NCI-H82 treated with DMSO at 0.1 percent for 48 hours (cell line): ENCODE measurements around the gene GDF2.

Experiments
- DNase-seq: peaks from one replicate; lab custom pipeline; 2025; ENCODE audit not compliant: unreplicated experiment; lab: John Stamatoyannopoulos, UW

The GDF2 gene

DNA sequence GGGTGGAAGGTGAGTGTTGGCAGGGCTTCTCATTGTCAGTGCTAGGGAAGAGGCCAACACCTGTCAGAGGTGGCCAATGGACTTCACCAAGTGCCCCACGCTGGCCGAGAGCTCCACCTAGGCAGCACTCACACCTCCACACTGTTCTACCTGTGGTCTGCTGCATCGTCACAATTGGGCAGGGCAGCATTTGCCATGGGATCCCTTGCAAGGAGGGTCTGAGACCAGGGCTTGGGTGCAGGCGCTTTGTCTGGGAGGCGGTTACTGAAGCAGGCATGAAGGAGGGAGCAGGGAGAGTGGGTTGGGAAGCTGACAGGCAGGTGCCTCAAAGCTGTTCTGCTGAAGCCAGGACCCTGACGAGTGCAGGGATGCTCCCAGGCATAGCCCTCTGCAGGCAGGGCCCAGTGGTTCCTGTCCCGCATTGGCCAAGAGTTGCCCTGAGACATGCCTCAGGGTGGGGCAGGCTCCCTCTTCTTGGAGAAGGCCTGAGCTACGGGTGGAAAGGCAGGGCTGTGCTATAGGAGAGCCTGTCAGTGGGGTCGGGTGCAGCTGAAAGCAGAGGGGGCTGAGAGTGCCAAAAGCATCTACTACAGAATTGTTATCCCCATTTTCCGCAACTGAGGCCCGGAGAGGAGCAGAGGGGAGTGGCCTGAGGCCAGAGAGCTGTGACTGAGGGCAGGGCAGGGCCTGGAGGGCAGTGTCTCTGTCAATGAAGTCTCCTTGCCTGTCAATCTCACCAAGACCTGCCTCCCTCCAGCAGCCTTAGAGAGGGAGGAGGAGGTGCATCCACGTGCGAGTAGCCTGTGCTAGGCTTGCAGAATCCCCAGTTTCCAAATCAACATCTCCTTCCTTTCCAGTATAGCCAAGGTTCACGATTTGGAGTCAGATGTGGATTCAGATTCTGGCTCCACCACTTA is 29.9 kb downstream of the GDF2 start:
- no peak for DNase-seq

DNA sequence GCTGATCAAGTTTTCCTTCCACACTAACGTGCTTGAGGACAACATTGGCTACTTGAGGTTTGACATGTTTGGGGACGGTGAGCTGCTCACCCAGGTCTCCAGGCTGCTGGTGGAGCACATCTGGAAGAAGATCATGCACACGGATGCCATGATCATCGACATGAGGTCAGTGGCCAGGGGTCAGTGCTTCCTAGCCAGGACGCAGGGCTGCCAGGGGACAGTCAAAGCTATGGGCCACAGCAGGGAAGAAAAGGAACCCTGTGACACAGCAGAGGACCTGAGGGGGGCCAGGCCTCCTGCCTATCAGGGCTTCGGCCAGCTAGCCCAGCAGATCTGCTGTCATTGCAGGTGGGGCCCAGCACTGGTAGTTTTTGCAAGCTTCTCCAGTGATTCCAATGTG is 31.1 kb downstream of the GDF2 start:
- no peak for DNase-seq

DNA sequence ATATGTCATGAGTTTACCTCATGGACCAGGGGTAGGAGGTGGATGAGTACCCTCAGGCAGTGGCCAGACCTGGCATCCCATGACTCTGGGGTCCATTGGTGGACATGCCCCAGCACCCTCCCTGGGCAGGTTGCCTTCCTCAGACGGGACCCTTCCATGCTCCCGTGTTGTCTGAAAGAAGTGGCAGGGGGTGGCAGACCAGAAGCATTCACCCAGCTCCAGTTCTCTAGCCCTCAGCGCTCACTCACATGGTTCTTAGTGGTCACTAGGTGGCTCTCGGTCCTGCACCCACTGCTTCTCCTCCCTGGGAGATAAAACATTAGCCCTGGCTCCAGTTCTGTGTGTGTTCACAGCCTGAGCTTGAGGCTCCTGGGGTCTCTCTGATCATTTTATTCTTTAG is 31.9 kb downstream of the GDF2 start:
- DNase-seq, result no peak

DNA sequence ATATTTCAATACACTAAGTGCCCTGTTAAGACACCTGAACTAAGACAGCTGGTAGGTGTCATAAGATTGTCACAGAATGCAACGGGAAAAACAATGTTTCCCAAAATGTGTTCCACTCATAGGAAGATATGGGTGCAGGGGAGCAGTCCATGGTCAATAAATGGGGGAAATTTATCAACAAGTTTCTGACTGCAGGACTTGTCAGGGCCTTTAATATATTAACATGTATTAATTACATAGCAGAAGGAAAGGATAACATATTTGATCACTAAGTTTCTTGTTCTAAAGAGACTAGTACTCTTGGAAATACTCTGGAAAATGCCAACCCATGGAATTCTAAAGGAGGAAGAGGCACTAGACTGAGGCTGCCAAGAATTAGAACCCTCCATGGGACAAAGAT is 32.6 kb downstream of the GDF2 start:
- no peak for DNase-seq

DNA sequence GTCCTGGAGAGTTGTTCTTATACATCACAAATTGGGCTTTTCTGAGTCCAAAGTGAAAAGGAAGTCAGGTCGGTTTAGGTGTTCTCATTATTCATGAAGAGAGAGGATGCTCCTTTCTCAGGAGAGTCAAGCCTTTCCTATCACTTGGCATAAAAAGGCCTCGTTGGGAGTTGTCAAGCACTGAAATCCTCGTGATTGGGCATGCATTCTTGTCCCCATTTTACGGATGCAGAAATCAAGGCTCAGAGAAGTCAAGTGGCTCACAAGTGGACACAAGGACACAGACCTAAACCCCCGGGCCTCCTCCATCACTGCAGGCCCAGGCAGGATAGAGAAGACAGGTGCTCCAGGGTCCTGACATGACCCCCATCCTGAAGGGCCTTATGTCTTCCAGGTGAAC is 34.5 kb downstream of the GDF2 start:
- DNase-seq, result no peak

DNA sequence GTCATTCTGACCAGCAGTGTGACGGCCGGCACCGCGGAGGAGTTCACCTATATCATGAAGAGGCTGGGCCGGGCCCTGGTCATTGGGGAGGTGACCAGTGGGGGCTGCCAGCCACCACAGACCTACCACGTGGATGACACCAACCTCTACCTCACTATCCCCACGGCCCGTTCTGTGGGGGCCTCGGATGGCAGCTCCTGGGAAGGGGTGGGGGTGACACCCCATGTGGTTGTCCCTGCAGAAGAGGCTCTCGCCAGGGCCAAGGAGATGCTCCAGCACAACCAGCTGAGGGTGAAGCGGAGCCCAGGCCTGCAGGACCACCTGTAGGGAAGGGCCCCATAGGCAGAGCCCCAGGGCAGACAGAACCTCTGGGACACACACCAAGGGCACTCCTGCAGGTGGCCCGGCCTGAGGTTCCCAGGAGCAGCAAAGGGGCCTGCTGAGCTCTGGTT is 34.9 kb downstream of the GDF2 start:
- DNase-seq, result no peak

DNA sequence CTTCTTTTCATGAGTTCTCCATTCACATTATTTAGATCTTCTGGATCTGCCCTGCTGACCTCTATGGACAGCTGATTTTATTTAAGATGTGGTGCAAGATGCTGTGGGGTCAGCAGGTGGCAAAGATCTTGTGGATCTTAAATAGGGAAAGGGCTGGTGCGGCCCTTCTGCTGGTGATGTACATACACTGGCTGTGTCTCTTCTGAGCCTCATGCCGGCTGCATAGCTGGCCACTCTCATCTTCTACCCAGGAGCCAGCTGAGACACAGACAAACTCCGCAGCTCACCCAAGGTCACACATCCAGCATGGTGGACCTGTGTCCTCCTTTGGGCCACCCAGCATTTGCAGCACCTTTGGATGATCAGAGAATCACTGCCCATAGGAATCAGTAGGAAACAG is 35.7 kb downstream of the GDF2 start:
- DNase-seq, result no peak

DNA sequence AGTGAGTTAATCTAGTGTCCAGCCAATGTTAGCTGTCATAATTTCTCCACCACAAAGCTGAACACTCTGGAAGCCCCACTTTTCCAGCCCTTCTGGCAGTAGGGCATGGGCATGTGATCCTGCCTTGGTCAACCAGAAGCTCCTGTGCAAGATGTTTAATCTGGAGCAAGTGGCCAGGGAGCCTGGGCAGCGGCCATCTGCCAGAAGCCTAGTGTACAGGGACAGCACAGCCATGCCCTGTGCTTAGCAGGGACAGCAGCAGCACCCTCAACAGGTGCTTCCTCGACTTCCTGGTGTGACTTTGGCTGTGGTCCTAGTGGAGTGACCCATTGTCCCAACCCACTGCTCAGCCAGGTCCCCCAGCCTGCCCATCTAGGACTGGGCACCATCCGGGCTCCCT is 36.2 kb downstream of the GDF2 start:
- DNase-seq, result no peak

DNA sequence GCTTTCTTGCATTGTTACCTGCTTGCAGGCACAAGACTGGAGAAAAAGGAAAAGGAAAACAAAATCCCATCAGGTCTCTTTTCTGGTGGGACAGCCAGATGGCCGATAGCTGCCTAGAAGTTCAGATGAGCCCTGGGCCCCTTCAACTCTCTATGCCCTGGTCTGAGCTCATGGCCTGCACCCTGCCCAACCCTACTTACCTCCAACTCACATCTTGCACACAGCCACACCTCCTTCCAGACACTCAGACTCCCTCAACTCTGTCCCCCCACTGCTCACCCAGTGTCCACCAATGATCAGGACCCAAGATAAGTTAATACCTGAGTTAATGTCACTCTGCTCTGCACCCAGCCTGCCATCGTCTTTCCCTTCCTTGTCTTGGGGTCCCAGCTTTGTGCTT is 36.8 kb downstream of the GDF2 start:
- DNase-seq, result no peak

DNA sequence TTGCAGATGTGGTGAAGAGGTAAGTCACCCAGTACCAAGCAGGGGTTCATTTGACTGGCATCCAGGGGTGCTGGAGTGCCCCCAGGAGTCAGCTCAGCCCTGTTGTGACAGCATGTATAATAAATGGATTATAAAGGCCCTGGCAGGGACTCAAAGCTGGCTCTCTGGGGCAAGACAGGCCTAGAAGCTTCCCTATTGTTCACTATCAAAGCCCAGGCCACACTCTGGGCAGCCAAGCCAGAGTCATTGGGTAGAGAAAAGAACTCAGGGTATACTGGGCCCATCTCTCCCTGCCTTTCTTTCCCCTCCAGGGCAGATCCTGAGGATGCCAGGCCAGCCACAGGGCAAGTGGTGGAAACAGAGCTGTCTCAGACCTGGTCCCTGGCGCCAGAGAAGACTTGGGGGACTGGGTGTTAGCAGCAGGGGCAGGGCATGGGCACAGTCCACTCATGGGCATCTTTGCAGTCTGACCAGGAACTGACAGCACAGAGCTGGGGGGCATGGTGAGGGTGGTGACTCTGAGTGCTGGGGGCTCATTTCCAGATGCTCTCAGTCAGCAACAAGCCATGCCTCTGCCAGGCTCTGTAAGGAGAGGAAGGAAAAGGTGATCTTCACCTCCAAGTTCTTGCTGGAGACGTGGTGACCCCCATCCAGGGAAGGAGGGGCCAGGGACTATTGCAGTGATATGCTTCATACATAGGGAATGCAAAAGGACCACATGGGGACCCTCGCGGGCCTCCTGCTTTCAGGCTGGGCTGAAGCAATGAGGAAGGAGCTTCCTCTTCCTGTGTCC is 37.6 kb downstream of the GDF2 start:
- DNase-seq, result no peak

DNA sequence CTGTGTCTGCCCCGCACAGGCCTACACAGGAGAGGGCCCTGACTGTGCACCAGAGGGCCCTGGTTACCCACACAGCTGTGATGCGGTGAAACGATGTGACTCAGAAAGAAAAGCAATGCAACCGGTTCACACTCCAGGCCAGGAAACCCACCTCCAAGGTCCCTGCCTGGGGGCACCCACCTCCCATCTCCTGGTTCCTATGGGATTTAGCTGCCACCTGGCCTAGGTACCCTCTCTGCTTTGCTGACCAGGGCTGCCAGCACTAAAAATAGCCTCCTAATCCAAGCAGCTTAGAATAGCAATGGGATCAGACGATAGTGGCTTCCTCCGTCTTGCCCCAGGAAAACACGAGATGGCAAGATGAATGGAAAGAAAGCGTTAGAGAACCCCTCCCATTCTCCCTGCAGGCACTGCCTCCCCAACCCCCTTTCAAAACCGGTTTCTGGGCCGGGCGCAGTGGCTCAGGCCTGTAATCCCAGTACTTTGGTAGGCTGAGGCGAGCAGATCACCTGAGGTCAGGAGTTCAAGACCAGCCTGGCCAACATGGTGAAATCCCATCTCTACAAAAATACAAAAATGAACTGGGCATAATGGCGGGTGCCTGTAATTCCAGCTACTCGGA is 38.3 kb downstream of the GDF2 start:
- peak; percentile 55 for DNase-seq

DNA sequence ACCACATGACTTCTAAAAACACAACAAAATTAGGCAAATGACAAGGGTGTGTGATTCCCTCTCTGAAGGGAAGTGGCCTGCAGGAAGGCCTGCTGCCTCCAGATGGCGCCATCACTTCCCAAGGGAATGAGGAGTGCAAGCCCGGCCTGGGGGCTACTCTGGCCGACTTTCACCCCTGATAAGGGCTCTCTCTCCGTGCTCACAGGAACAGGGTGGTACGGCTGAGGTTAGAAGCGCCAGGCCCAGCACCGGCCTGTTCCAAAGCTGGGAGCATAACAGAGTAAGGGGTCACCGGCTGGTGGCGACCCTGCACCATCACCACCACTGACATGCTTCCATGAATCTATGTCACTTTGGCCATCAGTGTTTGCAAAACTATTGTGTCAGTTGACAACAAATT is 39.0 kb downstream of the GDF2 start:
- no peak for DNase-seq

DNA sequence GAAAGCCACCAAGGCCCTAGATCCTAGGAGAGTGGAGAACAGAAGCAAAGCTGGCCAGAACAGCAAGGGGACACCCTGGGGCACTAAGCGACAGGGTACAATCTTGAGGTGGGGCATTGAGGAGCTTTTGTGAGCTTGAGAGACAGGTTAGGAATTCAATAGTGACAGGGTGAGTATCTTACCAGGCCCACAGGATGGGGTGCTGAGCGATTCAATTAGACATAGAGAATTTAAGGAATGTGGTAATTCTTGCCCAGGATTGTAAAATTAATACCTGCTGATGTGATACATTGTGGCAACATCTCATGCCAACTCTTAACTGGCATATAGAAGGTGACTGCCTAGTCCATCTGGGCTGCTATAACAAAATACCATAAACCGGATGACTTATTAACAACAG is 39.9 kb downstream of the GDF2 start:
- no peak for DNase-seq

DNA sequence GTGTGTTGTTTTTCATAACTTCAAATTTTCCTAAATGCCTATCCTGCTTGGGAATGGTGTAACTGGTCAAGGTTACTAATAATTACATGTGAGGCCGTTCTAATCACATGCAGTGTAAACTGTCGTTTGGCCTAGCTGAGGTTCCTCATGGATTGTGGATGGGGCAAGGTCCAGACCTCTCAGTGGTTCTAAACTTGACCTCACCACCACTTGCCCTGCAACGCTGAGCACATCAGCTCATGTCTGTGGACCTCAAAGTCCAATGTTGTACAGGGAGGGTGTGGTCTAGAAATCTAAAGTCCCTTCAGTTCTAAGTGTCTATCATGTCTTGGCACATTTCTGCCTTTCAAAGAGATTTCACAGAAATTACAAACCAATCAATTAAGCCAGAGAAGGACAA is 41.5 kb downstream of the GDF2 start:
- DNase-seq, result no peak

DNA sequence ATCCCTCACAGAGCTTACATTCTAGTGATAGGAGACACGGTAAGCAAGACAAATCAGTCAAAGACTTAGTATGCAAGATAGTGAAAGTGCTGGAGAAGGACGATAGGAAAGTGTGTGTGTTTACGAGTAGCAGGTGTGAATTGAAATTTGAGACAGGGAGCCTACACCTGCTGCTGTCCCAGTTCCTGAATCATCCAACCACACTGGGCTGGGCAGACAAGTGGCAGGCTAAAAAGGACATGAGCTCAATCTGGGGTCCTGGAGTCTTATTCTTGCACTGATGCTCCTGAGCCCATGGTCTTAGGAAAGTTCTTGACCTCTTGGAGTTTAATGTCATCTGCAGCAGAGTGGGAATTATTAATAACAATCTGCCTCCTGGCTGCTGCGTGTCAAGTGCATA is 42.1 kb downstream of the GDF2 start:
- no peak for DNase-seq

DNA sequence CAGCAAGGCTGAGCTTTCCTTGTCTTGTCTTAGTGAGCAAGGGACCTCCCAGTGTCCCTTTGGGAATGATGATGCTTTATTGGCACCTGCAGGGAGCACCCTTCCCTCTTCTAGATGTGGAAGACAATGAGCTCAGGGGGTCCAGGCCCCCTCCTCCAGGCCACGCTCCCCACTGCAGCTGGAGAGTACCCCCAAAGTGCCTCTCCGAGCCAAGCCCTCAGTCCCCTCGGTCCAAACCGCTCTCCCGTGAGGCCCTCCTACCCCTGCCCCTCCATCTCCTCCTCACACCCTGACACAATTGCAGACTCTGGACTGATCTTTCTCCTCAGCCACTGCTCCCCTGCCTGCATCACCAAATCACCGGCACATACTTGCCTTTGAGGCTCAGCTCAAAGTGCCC is 42.7 kb downstream of the GDF2 start:
- DNase-seq, result no peak

DNA sequence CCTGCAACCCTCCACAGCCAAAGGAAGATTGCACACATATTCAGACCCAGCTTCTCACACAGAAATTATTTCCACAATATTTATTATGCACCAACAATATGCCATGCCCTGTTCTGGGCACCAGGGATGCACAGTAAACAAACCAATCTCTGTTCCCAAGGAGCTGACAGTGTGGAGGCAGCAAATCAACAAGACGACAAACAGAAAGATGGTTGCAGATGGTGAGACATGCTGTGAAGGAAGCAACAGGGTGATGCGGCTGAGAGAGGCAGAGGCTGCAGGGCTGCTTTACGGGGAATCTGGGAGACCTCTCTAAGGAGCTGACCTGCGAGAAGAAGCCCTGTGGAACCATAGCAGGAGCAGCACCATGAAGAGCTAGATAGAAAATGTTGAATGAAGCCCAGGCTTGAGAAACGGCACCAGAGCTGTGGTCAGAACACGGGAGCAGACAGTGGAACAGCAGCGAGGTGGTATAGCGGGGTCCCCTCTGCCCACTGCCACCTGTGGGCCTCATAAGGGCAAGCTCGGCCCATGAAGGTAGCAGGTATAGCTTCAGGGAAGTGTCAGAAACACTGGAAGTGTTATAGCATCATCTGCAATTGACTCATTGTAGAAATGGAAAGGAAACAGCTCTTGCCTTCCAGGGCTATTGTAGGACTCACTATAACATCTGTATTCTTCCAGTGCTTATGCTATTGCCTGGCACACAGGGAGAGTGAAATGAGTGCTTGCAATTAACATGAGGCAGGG is 43.4 kb downstream of the GDF2 start:
- no peak for DNase-seq

DNA sequence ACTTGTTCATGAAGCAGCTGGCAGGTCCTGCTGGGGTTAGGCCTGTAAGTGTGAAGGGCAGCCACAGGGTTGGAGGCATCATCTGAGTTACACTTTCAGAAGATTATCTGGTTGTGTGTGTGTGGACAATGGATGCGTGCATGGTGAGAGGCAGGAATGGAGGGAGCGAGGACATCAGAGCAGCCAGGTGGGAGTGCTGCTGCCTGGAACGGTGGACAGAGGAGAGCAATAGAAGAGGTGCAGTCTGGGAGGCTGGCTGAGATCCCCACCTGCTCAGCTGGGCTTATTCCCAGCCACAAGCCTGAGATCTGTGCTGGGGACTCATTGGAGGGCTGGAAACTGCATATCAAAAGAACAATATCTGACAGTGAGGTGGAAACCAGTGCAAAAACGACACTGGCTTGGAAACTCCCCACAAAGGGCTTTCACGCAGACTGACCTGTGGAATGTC is 44.0 kb downstream of the GDF2 start:
- no peak for DNase-seq

DNA sequence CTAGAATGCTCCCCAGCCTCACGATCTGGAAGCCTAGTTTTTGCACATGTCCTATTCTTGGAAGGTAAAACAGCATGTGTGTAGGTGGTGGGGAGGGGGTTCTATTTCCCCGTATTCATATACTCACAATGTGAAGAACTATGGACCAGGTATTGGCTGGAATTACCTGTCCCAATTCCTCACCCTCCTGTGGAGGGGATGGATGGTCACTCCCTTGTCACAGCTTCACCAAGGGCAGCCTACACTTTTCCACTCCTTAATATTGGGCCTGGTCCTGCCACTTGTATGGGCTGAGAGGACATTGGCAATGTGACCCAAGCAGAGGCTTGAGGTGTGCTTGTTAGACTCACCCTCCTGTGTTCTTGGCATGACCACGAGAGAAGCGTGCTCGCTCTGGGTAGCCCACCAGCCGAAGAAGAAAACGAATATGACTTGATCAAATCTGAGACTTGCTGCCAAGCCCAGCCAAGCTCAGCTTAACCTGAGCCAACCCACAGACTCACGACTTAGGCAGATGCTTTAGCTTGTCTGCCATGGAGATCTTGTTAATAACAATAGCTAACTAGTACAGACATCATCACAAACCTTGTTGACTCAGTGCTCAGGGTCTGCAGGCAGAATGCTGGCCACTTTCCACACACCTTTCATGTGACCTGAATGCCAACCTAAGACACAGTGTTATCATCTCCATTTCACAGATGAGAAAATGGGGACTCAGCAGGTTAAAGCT is 44.6 kb downstream of the GDF2 start:
- DNase-seq, result no peak

DNA sequence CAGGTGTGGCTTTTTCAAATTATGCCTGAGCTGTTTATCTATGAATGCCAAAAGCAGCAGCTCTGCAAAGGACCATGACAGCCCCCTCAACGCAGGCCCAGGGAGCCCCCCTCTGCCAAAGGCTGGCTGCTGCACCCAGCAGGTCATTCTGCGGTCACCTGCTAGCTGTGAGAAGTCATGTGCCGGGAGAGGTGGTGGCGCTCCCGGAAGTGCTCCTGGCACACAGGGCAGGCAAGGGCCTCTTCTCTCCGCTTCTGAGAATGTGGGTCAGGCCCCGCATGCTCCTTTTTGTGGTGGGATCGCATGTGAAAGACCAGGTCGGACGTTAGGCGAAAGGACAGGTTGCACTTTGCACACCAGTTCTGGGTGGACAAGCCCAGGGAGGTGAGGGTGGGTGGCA is 45.4 kb downstream of the GDF2 start:
- no peak for DNase-seq
